Cardiac muscle cell (in vitro differentiated cells and primary cell): ENCODE data around the gene TSEN54. TPM values are rescaled to one million over a fixed set of nuclear protein-coding genes. Genes with fewer than 3 reads are reported as not detected.
A peak's percentile ranks its signal among the peaks of the same experiment; 100 is the strongest.

Experiments
- DNase-seq, 2 donors: peaks; one replicate each; pipeline versions ENCODE4 v3.0.0 to v3.0.0-alpha.2; 2010 to 2017; ENCODE audit warnings: low read depth in 1 of 2, low spot score in 1 of 2
- H3K27ac ChIP-seq: fragments of 200-600 bp; sonication (generic); 2 replicates; pipeline ENCODE4 v1.5.1; 2016
- H3K27me3 ChIP-seq: fragments of 200-600 bp; sonication (generic); 2 replicates; pipeline ENCODE4 v1.6.0; 2016; ENCODE audit warnings: control low read depth
- H3K36me3 ChIP-seq: fragments of 200-600 bp; sonication (generic); 2 replicates; pipeline ENCODE4 v1.5.1; 2016; ENCODE audit warnings: control low read depth
- H3K4me1 ChIP-seq: fragments of 200-600 bp; sonication (generic); 2 replicates; pipeline ENCODE4 v1.8.1; 2017; ENCODE audit warnings: low read depth, mild to moderate bottlenecking, mixed run types
- H3K4me3 ChIP-seq: fragments of 200-600 bp; sonication (generic); 2 replicates; pipeline ENCODE4 v1.5.1; 2016; ENCODE audit warnings: mild to moderate bottlenecking
- H3K9me3 ChIP-seq: fragments of 200-600 bp; sonication (generic); 2 replicates; pipeline ENCODE4 v1.5.1; 2017; ENCODE audit warnings: low read depth, mild to moderate bottlenecking, control low read depth
- polyA plus RNA-seq: library from polyadenylated mRNA; unstranded; fragments of >200 nt; fragmentation: Nextera tagmentation; extraction: Ambion mirVana; gene quantifications from 2 replicates; pipeline ENCODE4 v1.2.1, GENCODE V29; 2016
- total RNA-seq: library from RNA; depleted of rRNA; stranded (reverse); fragments of >200 nt; gene quantifications from 2 replicates; pipeline ENCODE4 v1.2.3, GENCODE V29; 2016
- TF ChIP-seq, protein P1 (sequence below): IDR thresholded peaks from 2 replicates; pipeline ENCODE4 v1.5.1; 2012; ENCODE audit warnings: low read depth, mild to moderate bottlenecking, low read length

The TSEN54 gene
- total and polyA plus RNA-seq, 2 experiments from 2014 or later: 64.4 to 70.5 TPM

DNA sequence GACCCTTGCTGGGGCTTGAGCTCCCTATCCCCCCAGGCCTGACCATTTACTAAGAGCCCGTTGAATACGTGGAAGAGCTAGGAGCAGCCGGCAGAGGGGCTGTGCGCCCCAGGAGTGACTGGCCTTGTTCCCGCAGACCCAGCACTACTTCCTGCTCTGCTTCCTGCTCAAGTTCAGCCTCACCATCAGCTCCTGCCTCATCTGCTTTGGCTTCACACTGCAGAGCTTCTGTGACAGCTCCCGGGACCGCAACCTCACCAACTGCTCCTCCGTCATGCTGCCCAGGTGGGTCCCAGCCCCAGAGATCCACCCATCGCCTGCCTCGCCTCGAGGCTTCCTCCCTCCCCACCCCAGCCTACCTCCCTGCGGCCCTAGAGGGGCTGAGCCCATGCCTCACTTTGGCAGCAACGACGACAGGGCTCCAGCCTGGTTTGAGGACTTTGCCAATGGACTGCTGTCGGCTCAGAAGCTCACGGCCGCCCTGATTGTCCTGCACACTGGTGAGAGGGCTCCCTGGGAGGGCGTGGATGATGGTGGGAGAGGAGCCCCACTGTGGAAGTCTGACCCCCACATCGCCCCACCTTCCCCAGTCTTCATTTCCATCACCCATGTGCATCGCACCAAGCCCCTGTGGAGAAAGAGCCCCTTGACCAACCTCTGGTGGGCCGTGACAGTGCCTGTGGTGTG, 18.1 kb upstream of the TSEN54 start:
- TF ChIP-seq, protein P1, sequence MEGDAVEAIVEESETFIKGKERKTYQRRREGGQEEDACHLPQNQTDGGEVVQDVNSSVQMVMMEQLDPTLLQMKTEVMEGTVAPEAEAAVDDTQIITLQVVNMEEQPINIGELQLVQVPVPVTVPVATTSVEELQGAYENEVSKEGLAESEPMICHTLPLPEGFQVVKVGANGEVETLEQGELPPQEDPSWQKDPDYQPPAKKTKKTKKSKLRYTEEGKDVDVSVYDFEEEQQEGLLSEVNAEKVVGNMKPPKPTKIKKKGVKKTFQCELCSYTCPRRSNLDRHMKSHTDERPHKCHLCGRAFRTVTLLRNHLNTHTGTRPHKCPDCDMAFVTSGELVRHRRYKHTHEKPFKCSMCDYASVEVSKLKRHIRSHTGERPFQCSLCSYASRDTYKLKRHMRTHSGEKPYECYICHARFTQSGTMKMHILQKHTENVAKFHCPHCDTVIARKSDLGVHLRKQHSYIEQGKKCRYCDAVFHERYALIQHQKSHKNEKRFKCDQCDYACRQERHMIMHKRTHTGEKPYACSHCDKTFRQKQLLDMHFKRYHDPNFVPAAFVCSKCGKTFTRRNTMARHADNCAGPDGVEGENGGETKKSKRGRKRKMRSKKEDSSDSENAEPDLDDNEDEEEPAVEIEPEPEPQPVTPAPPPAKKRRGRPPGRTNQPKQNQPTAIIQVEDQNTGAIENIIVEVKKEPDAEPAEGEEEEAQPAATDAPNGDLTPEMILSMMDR: no peak
- no peak for DNase-seq
- Histone ChIP-seq H3K9me3 (no peaks in the 10 kb centered on the region), H3K27me3 (no peaks in the 10 kb centered on the region), H3K4me3 (no peak overlapping the region), H3K36me3 (peaks cover 20% of the 10 kb centered on the region), H3K4me1 (no peaks in the 10 kb centered on the region), H3K27ac (peak overlapping the region; percentile 60)

DNA sequence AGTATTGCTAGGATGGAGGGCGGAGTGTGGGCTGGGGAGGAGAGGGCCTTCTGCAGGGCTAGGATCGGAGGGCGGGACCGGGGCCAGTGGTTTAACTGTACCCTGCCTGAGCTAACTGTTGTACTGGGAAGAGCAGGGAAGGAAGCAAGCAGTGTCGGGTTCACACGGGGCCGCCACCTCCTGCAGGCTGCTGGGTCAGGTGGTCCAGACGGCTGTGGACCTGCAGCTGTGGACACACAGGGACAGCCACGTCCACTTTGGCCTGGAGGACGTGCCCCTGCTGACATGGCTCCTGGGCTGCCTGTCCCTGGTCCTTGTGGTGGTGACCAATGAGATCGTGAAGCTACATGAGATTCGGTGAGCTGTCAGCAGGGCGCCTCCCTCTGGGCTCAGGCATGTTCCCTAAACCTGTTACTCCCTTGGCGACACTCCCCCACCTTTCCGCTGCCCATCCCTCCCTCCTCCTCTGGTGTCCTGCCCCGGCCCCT, 17.6 kb upstream of the TSEN54 start:
- DNase-seq: peak in 1 of 2 donors; percentile 11
- H3K9me3 ChIP-seq: no peaks in the 10 kb centered on the region
- TF ChIP-seq, protein P1: no peak
- H3K4me3 ChIP-seq: no peak overlapping the region
- no peaks in the 10 kb centered on the region for H3K4me1 ChIP-seq
- no peaks in the 10 kb centered on the region for H3K27me3 ChIP-seq
- peak overlapping the region; percentile 60 for H3K27ac ChIP-seq
- H3K36me3 ChIP-seq: peaks cover 19% of the 10 kb centered on the region

DNA sequence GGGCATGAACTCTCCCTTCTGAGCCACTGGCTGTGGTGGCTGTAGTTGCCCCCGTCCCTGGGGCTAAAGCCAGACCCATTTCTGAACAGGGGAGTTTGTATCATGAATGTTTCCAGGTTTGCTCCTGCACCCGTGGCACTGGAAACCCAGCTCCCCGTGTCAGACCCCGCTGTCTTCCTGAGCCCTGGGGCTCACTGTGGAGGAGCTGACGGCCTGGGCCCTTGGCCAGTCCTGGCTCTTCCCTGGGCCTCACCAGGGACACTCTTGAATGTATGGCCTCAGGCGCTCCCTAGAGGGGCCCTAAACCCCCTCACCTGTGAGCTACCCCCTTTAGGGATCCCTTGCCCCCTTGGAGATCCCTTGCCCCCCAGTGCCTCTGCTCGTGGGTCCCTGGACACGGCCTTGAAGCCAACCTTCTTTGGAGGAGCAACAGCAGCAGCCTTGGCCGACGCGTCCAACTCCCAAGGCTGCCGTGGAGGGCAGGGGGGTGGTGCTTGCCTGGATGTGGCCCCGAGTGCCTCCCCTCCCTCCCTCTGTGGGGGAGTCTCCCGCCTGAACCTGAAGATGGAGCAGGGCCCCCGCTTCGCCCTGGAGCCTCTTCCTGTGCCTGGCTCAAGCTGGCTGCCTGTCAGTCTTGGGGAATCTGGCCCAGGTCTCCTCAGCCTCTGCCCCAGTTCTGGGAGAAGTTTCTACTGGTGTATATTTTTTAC, 16.9 kb upstream of the TSEN54 start:
- Histone ChIP-seq H3K9me3 (no peaks in the 10 kb centered on the region), H3K4me1 (no peaks in the 10 kb centered on the region), H3K27ac (peak overlapping the region; percentile 60), H3K4me3 (no peak overlapping the region), H3K27me3 (no peaks in the 10 kb centered on the region), H3K36me3 (peaks cover 20% of the 10 kb centered on the region)
- TF ChIP-seq, protein P1: no peak
- DNase-seq: peak in 1 of 2 donors; percentile 53

- TF ChIP-seq, protein P1: no peak
- Histone ChIP-seq H3K27ac (no peak overlapping the region), H3K36me3 (peaks cover 20% of the 10 kb centered on the region), H3K27me3 (no peaks in the 10 kb centered on the region), H3K4me1 (no peaks in the 10 kb centered on the region), H3K4me3 (no peak overlapping the region), H3K9me3 (no peaks in the 10 kb centered on the region)
- no peak for DNase-seq
These were observed 15.7 kb upstream of the TSEN54 start for GRCh38 chr17:75500419-75501216.

DNA sequence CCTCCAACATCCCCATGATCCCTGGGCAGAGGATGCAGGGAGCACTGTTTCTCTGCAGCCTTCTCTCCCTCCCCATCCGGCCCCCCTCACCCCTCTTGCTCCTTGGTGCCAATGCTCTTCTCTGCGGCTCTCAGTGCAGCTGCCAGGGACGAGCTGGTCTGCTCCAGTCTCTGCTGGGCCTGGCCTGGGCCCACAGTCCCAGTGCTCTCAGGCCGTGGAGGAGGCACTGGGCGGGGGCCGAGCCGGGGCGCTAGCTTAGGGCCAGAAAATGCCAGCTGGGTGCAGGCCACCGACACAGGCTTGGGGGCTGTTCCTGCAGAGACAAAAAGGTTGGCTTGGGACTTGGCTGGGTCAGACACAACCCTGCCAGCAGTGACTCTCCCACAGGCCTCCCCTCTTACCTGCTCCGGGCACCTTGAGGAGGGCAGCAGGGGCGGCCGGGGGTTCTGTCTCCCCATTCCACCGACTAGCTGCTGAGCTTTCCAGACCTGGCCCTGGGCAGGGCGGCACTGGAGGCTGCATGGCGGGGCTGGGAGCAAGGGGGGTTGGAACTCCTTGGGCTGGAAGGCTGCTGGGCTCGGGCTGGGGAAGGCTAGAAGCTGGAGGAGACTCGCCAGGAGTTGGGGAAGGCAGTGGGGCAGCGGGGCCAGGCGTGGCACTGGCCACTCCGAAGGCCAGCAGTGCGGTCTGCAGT, 14.8 kb upstream of the TSEN54 start:
- no peaks in the 10 kb centered on the region for H3K27me3 ChIP-seq
- no peak for DNase-seq
- TF ChIP-seq, protein P1: no peak
- H3K4me3 ChIP-seq: no peak overlapping the region
- no peaks in the 10 kb centered on the region for H3K9me3 ChIP-seq
- peaks cover 24% of the 10 kb centered on the region for H3K36me3 ChIP-seq
- no peaks in the 10 kb centered on the region for H3K4me1 ChIP-seq
- peak overlapping the region; percentile 34 for H3K27ac ChIP-seq
